A673 (cell line): ENCODE measurements around the gene TOLLIP. TPM values are rescaled to one million over a fixed set of nuclear protein-coding genes. Genes with fewer than 3 reads are reported as not detected.

ENCODE experiments used
- BruUV-seq: library from RNA; stranded (reverse); fragments of 400-500 nt; replicated peaks from 2 replicates; lab custom pipeline; 2021; lab: Mats Ljungman, UMichigan
- CTCF ChIA-PET: fragments of 300-600 bp; sonication (Branson Sonifier 250); formaldehyde crosslinking; loops from one replicate; lab custom pipeline; 2022; ENCODE audit warnings: antibody characterized with exemption; lab: Charles Lee
- POLR2A ChIA-PET: fragments of 300-600 bp; sonication (Branson Sonifier 250); formaldehyde crosslinking; loops from one replicate; lab custom pipeline; 2022; ENCODE audit warnings: antibody characterized with exemption; ENCODE audit not compliant: low non-redundant PET; lab: Charles Lee
- DNase-seq: peaks from one replicate; pipeline ENCODE4 v3.0.0-alpha.2; 2015; ENCODE audit warnings: low spot score
- H3K27ac ChIP-seq: fragments of 200-600 bp; sonication (generic); 2 replicates; pipeline ENCODE4 v1.5.1; 2016; ENCODE audit warnings: mixed run types, low read depth, mild to moderate bottlenecking, mixed read lengths, antibody characterized with exemption, low read length; ENCODE audit not compliant: poor library complexity, severe bottlenecking
- H3K27me3 ChIP-seq: fragments of 200-600 bp; sonication (generic); replicated peaks from 2 replicates; pipeline ENCODE4 v1.6.1; 2017; ENCODE audit warnings: mixed run types, low read depth, mild to moderate bottlenecking, mixed read lengths, antibody characterized with exemption, low read length; ENCODE audit not compliant: insufficient read depth, poor library complexity
- H3K36me3 ChIP-seq: fragments of 200-600 bp; sonication (generic); 2 replicates; pipeline ENCODE4 v1.6.1; 2016; ENCODE audit warnings: mixed run types, mild to moderate bottlenecking, mixed read lengths, antibody characterized with exemption, low read length; ENCODE audit not compliant: insufficient read depth, poor library complexity, severe bottlenecking
- H3K4me1 ChIP-seq: fragments of 200-600 bp; sonication (generic); 2 replicates; pipeline ENCODE4 v1.6.1; 2017; ENCODE audit warnings: mixed run types, mild to moderate bottlenecking, mixed read lengths, antibody characterized with exemption, low read length; ENCODE audit not compliant: insufficient read depth, poor library complexity, severe bottlenecking
- H3K4me3 ChIP-seq: fragments of 200-600 bp; sonication (generic); 2 replicates; pipeline ENCODE4 v1.5.1; 2016; ENCODE audit warnings: low read depth, mixed run types, mild to moderate bottlenecking, mixed read lengths, low read length; ENCODE audit not compliant: poor library complexity, severe bottlenecking
- H3K9me3 ChIP-seq: fragments of 200-600 bp; sonication (generic); 2 replicates; pipeline ENCODE4 v1.6.1; 2016; ENCODE audit warnings: mixed run types, low read depth, mild to moderate bottlenecking, mixed read lengths, antibody characterized with exemption, low read length; ENCODE audit not compliant: poor library complexity, severe bottlenecking
- CTCF ChIP-seq: fragments of 300-800, 200-600 bp; sonication (generic); conservative IDR thresholded peaks from 2 replicates; pipeline ENCODE4 v1.5.1; 2017; ENCODE audit warnings: low read depth, mild to moderate bottlenecking, antibody characterized with exemption, low read length, moderate library complexity, mixed read lengths
- EZH2 ChIP-seq: fragments of 200-600 bp; sonication (generic); IDR thresholded peaks from 2 replicates; pipeline ENCODE4 v1.6.1; 2017; ENCODE audit warnings: borderline replicate concordance, low read depth, mild to moderate bottlenecking, mixed read lengths, antibody characterized with exemption, low read length; ENCODE audit not compliant: poor library complexity, severe bottlenecking
- intact Hi-C: fragments of 100-400 bp; cut with micrococcal nuclease; formaldehyde crosslinking; loops from one replicate; pipeline ENCODE4 v1.10.0; 2022; ENCODE audit not compliant: unreplicated experiment
- total RNA-seq: library from RNA; stranded (reverse); gene quantifications from 2 replicates; pipeline ENCODE4 v1.2.3, GENCODE V29; 2021

TOLLIP gene
- total RNA-seq, 1 experiment from 2014 or later: 32.5 TPM

GRCh38 chr11:1302461-1303125, 6.8 kb downstream of the TOLLIP start:
- Histone ChIP-seq H3K4me1 (no peaks in the 10 kb centered on the region), H3K9me3 (no peaks in the 10 kb centered on the region), H3K27ac (no peak overlapping the region), H3K27me3 (no peaks in the 10 kb centered on the region), H3K4me3 (no peak overlapping the region), H3K36me3 (no peaks in the 10 kb centered on the region)
- ChIA-PET POLR2A (no interaction called here), CTCF (no interaction called here)
- TF ChIP-seq CTCF (no peak), EZH2 (no peak)
- DNase-seq: no peak
- BruUV-seq: no TSS peak
- intact Hi-C loops: no loop called here

- TF ChIP-seq EZH2 (no peak), CTCF (no peak)
- Histone ChIP-seq H3K4me1 (no peaks in the 10 kb centered on the region), H3K9me3 (no peaks in the 10 kb centered on the region), H3K27ac (no peak overlapping the region), H3K4me3 (no peak overlapping the region), H3K27me3 (no peaks in the 10 kb centered on the region), H3K36me3 (no peaks in the 10 kb centered on the region)
- ChIA-PET CTCF (no interaction called here), POLR2A (no interaction called here)
- no peak for DNase-seq
- intact Hi-C loops: no loop called here
- no TSS peak for BruUV-seq
Measured at GRCh38 chr11:1302041-1302460, 7.4 kb downstream of the TOLLIP start.

GRCh38 chr11:1301220-1302000, 8.0 kb downstream of the TOLLIP start:
- ChIA-PET CTCF (no interaction called here), POLR2A (no interaction called here)
- Histone ChIP-seq H3K9me3 (no peaks in the 10 kb centered on the region), H3K36me3 (no peaks in the 10 kb centered on the region), H3K4me1 (no peaks in the 10 kb centered on the region), H3K27ac (no peak overlapping the region), H3K4me3 (no peak overlapping the region), H3K27me3 (no peaks in the 10 kb centered on the region)
- no peak for TF ChIP-seq EZH2
- TF ChIP-seq CTCF: no peak
- no TSS peak for BruUV-seq
- intact Hi-C loops: no loop called here
- no peak for DNase-seq
